ENCODE results near the gene PALM2AKAP2. TPM values are rescaled to one million over a fixed set of nuclear protein-coding genes. Genes with fewer than 3 reads are reported as not detected.

The PALM2AKAP2 gene
- total RNA-seq, 1 experiment from 2014 or later = 2.1 TPM

DNA sequence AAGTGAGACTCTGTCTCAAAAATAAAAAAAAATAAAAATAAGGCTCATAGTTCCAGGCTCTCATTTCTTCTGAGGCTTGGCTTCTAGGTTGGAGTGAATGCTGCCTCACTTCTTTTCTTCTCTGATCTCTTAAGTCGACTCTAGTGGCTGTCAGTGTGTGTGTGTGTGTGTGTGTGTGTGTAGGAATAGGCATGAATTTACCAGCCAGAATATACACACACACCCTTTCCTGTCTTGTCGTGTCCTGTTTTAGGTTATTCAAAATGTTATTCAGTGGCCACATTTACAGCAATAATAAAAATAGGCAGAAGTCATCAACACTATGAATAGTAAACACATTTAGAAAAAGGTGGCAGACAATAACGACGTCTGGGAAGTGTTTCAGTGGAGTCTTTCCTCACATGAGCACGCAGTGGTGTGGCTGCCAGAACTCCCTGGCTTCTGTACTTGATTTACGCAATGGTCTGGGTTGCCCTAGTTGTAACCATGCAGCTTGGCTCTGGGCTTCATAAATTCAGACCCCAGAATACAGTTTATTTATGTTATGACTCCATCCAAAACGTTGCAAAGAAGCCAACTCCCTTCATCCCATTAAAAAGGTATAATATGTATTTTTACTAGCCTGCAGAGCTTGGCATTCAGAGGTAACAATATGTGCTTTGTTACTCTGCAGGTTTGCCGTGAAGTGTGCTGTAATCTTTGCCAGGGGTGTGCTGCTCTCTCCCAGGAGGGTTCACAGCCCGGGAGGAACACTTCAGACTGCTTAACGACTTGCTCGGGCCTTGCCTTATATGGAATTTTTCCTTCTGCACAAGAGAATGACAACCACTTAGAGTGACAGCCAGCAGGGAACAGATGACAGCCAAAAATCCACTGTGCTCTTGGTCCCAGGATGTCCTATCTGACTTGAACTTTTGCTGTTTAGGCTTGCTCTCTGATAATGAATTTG lies 34.4 kb upstream of the PALM2AKAP2 start:
- Histone ChIP-seq H3K4me3 (no peak overlapping the region), H3F3A (ENCODE audit: insufficient read depth, low read depth) (no peaks in the 10 kb centered on the region), H2AFZ (no peak overlapping the region), H3K36me3 (ENCODE audit: low read depth) (no peaks in the 10 kb centered on the region), H4K20me1 (ENCODE audit: insufficient read depth) (no peaks in the 10 kb centered on the region), H3K27me3 (ENCODE audit: insufficient read depth, low read depth) (no peaks in the 10 kb centered on the region), H3K9me3 (ENCODE audit: insufficient read depth, low read depth) (no peaks in the 10 kb centered on the region), H3K4me2 (no peak overlapping the region), H3K9me2 (ENCODE audit: insufficient read depth) (no peaks in the 10 kb centered on the region), H3K79me2 (ENCODE audit: low read depth) (no peaks in the 10 kb centered on the region), H3K4me1 (replicated peaks; ENCODE audit: insufficient read depth) (no peaks in the 10 kb centered on the region), H3K27ac (no peak overlapping the region)
- DNase-seq = no peak
- TF ChIP-seq EZH2 (IDR thresholded peaks at IDR 0.05; ENCODE audit: low read depth) = no peak
- TF ChIP-seq, protein P1, sequence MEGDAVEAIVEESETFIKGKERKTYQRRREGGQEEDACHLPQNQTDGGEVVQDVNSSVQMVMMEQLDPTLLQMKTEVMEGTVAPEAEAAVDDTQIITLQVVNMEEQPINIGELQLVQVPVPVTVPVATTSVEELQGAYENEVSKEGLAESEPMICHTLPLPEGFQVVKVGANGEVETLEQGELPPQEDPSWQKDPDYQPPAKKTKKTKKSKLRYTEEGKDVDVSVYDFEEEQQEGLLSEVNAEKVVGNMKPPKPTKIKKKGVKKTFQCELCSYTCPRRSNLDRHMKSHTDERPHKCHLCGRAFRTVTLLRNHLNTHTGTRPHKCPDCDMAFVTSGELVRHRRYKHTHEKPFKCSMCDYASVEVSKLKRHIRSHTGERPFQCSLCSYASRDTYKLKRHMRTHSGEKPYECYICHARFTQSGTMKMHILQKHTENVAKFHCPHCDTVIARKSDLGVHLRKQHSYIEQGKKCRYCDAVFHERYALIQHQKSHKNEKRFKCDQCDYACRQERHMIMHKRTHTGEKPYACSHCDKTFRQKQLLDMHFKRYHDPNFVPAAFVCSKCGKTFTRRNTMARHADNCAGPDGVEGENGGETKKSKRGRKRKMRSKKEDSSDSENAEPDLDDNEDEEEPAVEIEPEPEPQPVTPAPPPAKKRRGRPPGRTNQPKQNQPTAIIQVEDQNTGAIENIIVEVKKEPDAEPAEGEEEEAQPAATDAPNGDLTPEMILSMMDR (conservative IDR thresholded peaks at IDR 0.05) = no peak
- no TSS peak for BruUV-seq (replicated peaks)
- ChIA-PET CTCF (no interaction called here), POLR2A (ENCODE audit: unreplicated experiment) (interaction anchor here (0.7 kb wide), 1 partner anchor 56 kb away, joined by 6 read pairs; no protein-coding TSS in a partner anchor)
- intact Hi-C loops (cut with micrococcal nuclease; ENCODE audit: unreplicated experiment) = no loop called here

DNA sequence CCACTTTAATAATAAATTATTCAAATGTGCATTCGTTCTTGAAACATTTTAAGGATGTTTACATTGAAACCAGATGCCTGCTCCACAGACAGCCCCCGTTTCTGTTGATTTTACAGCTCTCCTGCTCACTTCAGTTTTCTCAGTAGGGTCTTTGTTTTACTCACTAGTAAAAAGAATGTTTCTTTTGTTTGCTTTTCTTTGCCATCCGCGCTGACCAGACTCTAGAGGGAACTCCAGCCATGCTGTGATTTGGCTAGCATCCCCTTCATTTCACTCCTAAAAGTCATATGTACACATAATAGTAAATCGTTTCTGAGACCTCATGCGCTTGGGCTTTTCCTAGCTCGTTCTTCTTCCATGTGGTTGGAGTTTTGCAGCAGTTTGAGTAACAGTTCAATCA lies 28.7 kb upstream of the PALM2AKAP2 start:
- TF ChIP-seq, protein P1 (conservative IDR thresholded peaks at IDR 0.05) = no peak
- no peak for TF ChIP-seq EZH2 (IDR thresholded peaks at IDR 0.05; ENCODE audit: low read depth)
- Histone ChIP-seq H3K36me3 (ENCODE audit: low read depth) (no peaks in the 10 kb centered on the region), H4K20me1 (ENCODE audit: insufficient read depth) (no peaks in the 10 kb centered on the region), H3K27me3 (ENCODE audit: insufficient read depth, low read depth) (no peaks in the 10 kb centered on the region), H3K79me2 (ENCODE audit: low read depth) (no peaks in the 10 kb centered on the region), H3K9me2 (ENCODE audit: insufficient read depth) (no peaks in the 10 kb centered on the region), H3K4me2 (no peak overlapping the region), H3K4me3 (no peak overlapping the region), H2AFZ (no peak overlapping the region), H3K9me3 (ENCODE audit: insufficient read depth, low read depth) (no peaks in the 10 kb centered on the region), H3K4me1 (replicated peaks; ENCODE audit: insufficient read depth) (no peaks in the 10 kb centered on the region), H3F3A (ENCODE audit: insufficient read depth, low read depth) (no peaks in the 10 kb centered on the region), H3K27ac (no peak overlapping the region)
- BruUV-seq (replicated peaks) = no TSS peak
- no peak for DNase-seq
- POLR2A ChIA-PET (ENCODE audit: unreplicated experiment) = interaction anchor here (0.6 to 0.7 kb wide), 2 partner anchors 70 to 1695 kb away, joined by 5 to 9 read pairs; no protein-coding TSS in a partner anchor
- intact Hi-C loops (cut with micrococcal nuclease; ENCODE audit: unreplicated experiment) = no loop called here
- CTCF ChIA-PET = no interaction called here

GRCh38 chr9:109753308-109753707 lies 26.7 kb upstream of the PALM2AKAP2 start:
- H3K27me3 ChIP-seq (ENCODE audit: insufficient read depth, low read depth) = no peaks in the 10 kb centered on the region
- intact Hi-C loops (cut with micrococcal nuclease; ENCODE audit: unreplicated experiment) = no loop called here
- H3K4me3 ChIP-seq = no peak overlapping the region
- no peak for DNase-seq
- ChIA-PET POLR2A (ENCODE audit: unreplicated experiment) (no interaction called here), CTCF (no interaction called here)
- no peak overlapping the region for H3K27ac ChIP-seq
- no peaks in the 10 kb centered on the region for H3K9me3 ChIP-seq (ENCODE audit: insufficient read depth, low read depth)
- H3K79me2 ChIP-seq (ENCODE audit: low read depth) = no peaks in the 10 kb centered on the region
- no peaks in the 10 kb centered on the region for H3K9me2 ChIP-seq (ENCODE audit: insufficient read depth)
- no peak overlapping the region for H2AFZ ChIP-seq
- no peaks in the 10 kb centered on the region for H3K36me3 ChIP-seq (ENCODE audit: low read depth)
- no peaks in the 10 kb centered on the region for H3K4me1 ChIP-seq (replicated peaks; ENCODE audit: insufficient read depth)
- no peaks in the 10 kb centered on the region for H4K20me1 ChIP-seq (ENCODE audit: insufficient read depth)
- H3F3A ChIP-seq (ENCODE audit: insufficient read depth, low read depth) = no peaks in the 10 kb centered on the region
- TF ChIP-seq, protein P1 (conservative IDR thresholded peaks at IDR 0.05) = no peak
- no peak for TF ChIP-seq EZH2 (IDR thresholded peaks at IDR 0.05; ENCODE audit: low read depth)
- no TSS peak for BruUV-seq (replicated peaks)
- no peak overlapping the region for H3K4me2 ChIP-seq
